ENCODE measurements around the gene FBXO34.
"Not testable (repeated sequence)": the region's sequence is repeated elsewhere in the genome, so short reads cannot be mapped to it uniquely, and the experiment has no call there.

The FBXO34 gene

GRCh38 chr14:55312379-55313030, 41.3 kb downstream of the FBXO34 start:
- peaks cover 30% of the 10 kb centered on the region for H3K9me3 Mint-ChIP-seq
- H3K27me3 Mint-ChIP-seq, H3K4me3 Mint-ChIP-seq, DNase-seq: not testable (repeated sequence)
- peaks cover 41% of the 10 kb centered on the region for H3K4me1 Mint-ChIP-seq (ENCODE audit: low read depth)
- H3K36me3 Mint-ChIP-seq (ENCODE audit: low read depth): peaks cover 70% of the 10 kb centered on the region
- H3K27ac Mint-ChIP-seq: peak overlapping the region; percentile 50

GRCh38 chr14:55313480-55313879, 42.3 kb downstream of the FBXO34 start:
- Mint-ChIP-seq H3K4me1 (ENCODE audit: low read depth) (peaks cover 33% of the 10 kb centered on the region), H3K9me3 (peaks cover 30% of the 10 kb centered on the region), H3K4me3 (no peak overlapping the region), H3K27me3 (no peaks in the 10 kb centered on the region), H3K27ac (peak overlapping the region; percentile 50), H3K36me3 (ENCODE audit: low read depth) (peaks cover 77% of the 10 kb centered on the region)
- no peak for DNase-seq

- H3K4me3 Mint-ChIP-seq: no peak overlapping the region
- no peaks in the 10 kb centered on the region for H3K27me3 Mint-ChIP-seq
- no peak overlapping the region for H3K27ac Mint-ChIP-seq
- peaks cover 82% of the 10 kb centered on the region for H3K36me3 Mint-ChIP-seq (ENCODE audit: low read depth)
- H3K9me3 Mint-ChIP-seq: peaks cover 30% of the 10 kb centered on the region
- H3K4me1 Mint-ChIP-seq (ENCODE audit: low read depth): peaks cover 33% of the 10 kb centered on the region
- no peak for DNase-seq
These were observed 43.2 kb downstream of the FBXO34 start for GRCh38 chr14:55314449-55314848.

GRCh38 chr14:55316564-55316963, 45.3 kb downstream of the FBXO34 start:
- H3K27ac Mint-ChIP-seq: no peak overlapping the region
- H3K36me3 Mint-ChIP-seq (ENCODE audit: low read depth): peaks cover 68% of the 10 kb centered on the region
- no peak for DNase-seq
- peaks cover 19% of the 10 kb centered on the region for H3K9me3 Mint-ChIP-seq
- no peaks in the 10 kb centered on the region for H3K27me3 Mint-ChIP-seq
- H3K4me1 Mint-ChIP-seq (ENCODE audit: low read depth): peaks cover 26% of the 10 kb centered on the region
- no peak overlapping the region for H3K4me3 Mint-ChIP-seq

GRCh38 chr14:55317542-55318306, 46.5 kb downstream of the FBXO34 start:
- Mint-ChIP-seq H3K27ac (no peak overlapping the region), H3K4me1 (ENCODE audit: low read depth) (peaks cover 26% of the 10 kb centered on the region), H3K36me3 (ENCODE audit: low read depth) (peaks cover 61% of the 10 kb centered on the region), H3K27me3 (no peaks in the 10 kb centered on the region), H3K9me3 (peaks cover 14% of the 10 kb centered on the region), H3K4me3 (no peak overlapping the region)
- DNase-seq: no peak

GRCh38 chr14:55318694-55319093, 47.5 kb downstream of the FBXO34 start:
- H3K4me1 Mint-ChIP-seq (ENCODE audit: low read depth): peaks cover 19% of the 10 kb centered on the region
- no peak for DNase-seq
- no peak overlapping the region for H3K4me3 Mint-ChIP-seq
- H3K36me3 Mint-ChIP-seq (ENCODE audit: low read depth): peaks cover 54% of the 10 kb centered on the region
- peaks cover 4% of the 10 kb centered on the region for H3K9me3 Mint-ChIP-seq
- no peaks in the 10 kb centered on the region for H3K27me3 Mint-ChIP-seq
- no peak overlapping the region for H3K27ac Mint-ChIP-seq

GRCh38 chr14:55323910-55324309, 52.7 kb downstream of the FBXO34 start:
- no peaks in the 10 kb centered on the region for H3K9me3 Mint-ChIP-seq
- H3K27ac Mint-ChIP-seq: peak overlapping the region; percentile 38
- no peaks in the 10 kb centered on the region for H3K27me3 Mint-ChIP-seq
- peaks cover 39% of the 10 kb centered on the region for H3K4me1 Mint-ChIP-seq (ENCODE audit: low read depth)
- no peak for DNase-seq
- H3K36me3 Mint-ChIP-seq (ENCODE audit: low read depth): peaks cover 28% of the 10 kb centered on the region
- no peak overlapping the region for H3K4me3 Mint-ChIP-seq

- no peak overlapping the region for H3K4me3 Mint-ChIP-seq
These were observed 53.6 kb downstream of the FBXO34 start for GRCh38 chr14:55324812-55325211.

GRCh38 chr14:55327179-55327578, 56.0 kb downstream of the FBXO34 start:
- no peaks in the 10 kb centered on the region for H3K27me3 Mint-ChIP-seq
- peaks cover 20% of the 10 kb centered on the region for H3K36me3 Mint-ChIP-seq (ENCODE audit: low read depth)
- no peaks in the 10 kb centered on the region for H3K9me3 Mint-ChIP-seq
- DNase-seq: no peak
- no peak overlapping the region for H3K4me3 Mint-ChIP-seq
- H3K27ac Mint-ChIP-seq: peak overlapping the region; percentile 17
- peaks cover 65% of the 10 kb centered on the region for H3K4me1 Mint-ChIP-seq (ENCODE audit: low read depth)

More at GRCh38 chr14:55324812-55325211, 53.6 kb downstream of the FBXO34 start:
- Mint-ChIP-seq H3K27ac (no peak overlapping the region), H3K36me3 (ENCODE audit: low read depth) (peaks cover 25% of the 10 kb centered on the region), H3K4me1 (ENCODE audit: low read depth) (peaks cover 48% of the 10 kb centered on the region), H3K9me3 (no peaks in the 10 kb centered on the region), H3K27me3 (no peaks in the 10 kb centered on the region)
- DNase-seq: no peak

- Mint-ChIP-seq H3K27me3 (no peaks in the 10 kb centered on the region), H3K9me3 (no peaks in the 10 kb centered on the region), H3K4me3 (no peak overlapping the region), H3K27ac (no peak overlapping the region), H3K4me1 (ENCODE audit: low read depth) (peaks cover 76% of the 10 kb centered on the region), H3K36me3 (ENCODE audit: low read depth) (peaks cover 19% of the 10 kb centered on the region)
- DNase-seq: no peak
These were observed 57.1 kb downstream of the FBXO34 start for GRCh38 chr14:55328317-55328716.

- Mint-ChIP-seq H3K4me3 (peak overlapping the region; percentile 65), H3K36me3 (ENCODE audit: low read depth) (peaks cover 10% of the 10 kb centered on the region), H3K27ac (peak overlapping the region; percentile 93), H3K9me3 (peaks cover 2% of the 10 kb centered on the region), H3K4me1 (ENCODE audit: low read depth) (peaks cover 85% of the 10 kb centered on the region), H3K27me3 (no peaks in the 10 kb centered on the region)
- peak; percentile 56 for DNase-seq
These were observed 58.9 kb downstream of the FBXO34 start for GRCh38 chr14:55329999-55330710.

GRCh38 chr14:55332654-55333570, 61.7 kb downstream of the FBXO34 start:
- Mint-ChIP-seq H3K36me3 (ENCODE audit: low read depth) (peaks cover 13% of the 10 kb centered on the region), H3K9me3 (peaks cover 2% of the 10 kb centered on the region)

GRCh38 chr14:55333711-55334485, 62.7 kb downstream of the FBXO34 start:
- Mint-ChIP-seq H3K36me3 (ENCODE audit: low read depth) (peaks cover 14% of the 10 kb centered on the region), H3K9me3 (peaks cover 2% of the 10 kb centered on the region), H3K4me1 (ENCODE audit: low read depth) (peaks cover 90% of the 10 kb centered on the region), H3K4me3 (peak overlapping the region; percentile 56), H3K27me3 (no peaks in the 10 kb centered on the region), H3K27ac (peak overlapping the region; percentile 87)
- DNase-seq: no peak

More at GRCh38 chr14:55332654-55333570, 61.7 kb downstream of the FBXO34 start:
- H3K4me1 Mint-ChIP-seq (ENCODE audit: low read depth): peaks cover 89% of the 10 kb centered on the region
- H3K27ac Mint-ChIP-seq: peak overlapping the region; percentile 82
- peak overlapping the region; percentile 63 for H3K4me3 Mint-ChIP-seq
- no peak for DNase-seq
- H3K27me3 Mint-ChIP-seq: no peaks in the 10 kb centered on the region
